Mesenchymal stem cell (in vitro differentiated cells and primary cell): ENCODE measurements around the gene SLC17A3.

Source experiments
- DNase-seq: peaks from one replicate; pipeline ENCODE4 v3.0.0-alpha.2; 2013
- H2AFZ ChIP-seq: one replicate; pipeline ENCODE4 v1.6.1; 2013; ENCODE audit warnings: low read depth, mild to moderate bottlenecking, control low read depth, inconsistent platforms, low read length, moderate library complexity
- H2AK5ac ChIP-seq: 2 replicates; pipeline ENCODE4 v1.6.1; 2013; ENCODE audit warnings: low read length, moderate library complexity, mild to moderate bottlenecking, inconsistent platforms; ENCODE audit not compliant: severe bottlenecking
- H2BK120ac ChIP-seq: one replicate; pipeline ENCODE4 v1.6.1; 2013; ENCODE audit warnings: low read depth, mild to moderate bottlenecking, inconsistent platforms, low read length, moderate library complexity
- H2BK12ac ChIP-seq, 2 experiments: one replicate each; pipeline ENCODE4 v1.6.1; 2013; ENCODE audit warnings: inconsistent platforms in 2 of 2, low read length in 2 of 2, mild to moderate bottlenecking in 2 of 2, moderate library complexity in 2 of 2, control low read depth in 1 of 2
- H2BK15ac ChIP-seq: one replicate; pipeline ENCODE4 v1.6.1; 2013; ENCODE audit warnings: mild to moderate bottlenecking, low read depth, inconsistent platforms; ENCODE audit not compliant: poor library complexity, severe bottlenecking
- H2BK5ac ChIP-seq: 2 replicates; pipeline ENCODE4 v1.6.1; 2013; ENCODE audit warnings: low read depth, mild to moderate bottlenecking, low read length, control low read depth, inconsistent platforms; ENCODE audit not compliant: poor library complexity, severe bottlenecking
- H3K14ac ChIP-seq, 2 experiments: one replicate each; pipeline ENCODE4 v1.6.1; 2013; ENCODE audit warnings: inconsistent platforms in 2 of 2, low read length in 2 of 2, control low read depth in 1 of 2, mild to moderate bottlenecking in 1 of 2, moderate library complexity in 1 of 2
- H3K18ac ChIP-seq, 2 experiments: one replicate each; pipeline ENCODE4 v1.6.1; 2013; ENCODE audit warnings: inconsistent platforms in 2 of 2, low read length in 2 of 2, control low read depth in 1 of 2, low read depth in 1 of 2, mild to moderate bottlenecking in 1 of 2
- H3K23ac ChIP-seq, 2 experiments: one replicate each; pipeline ENCODE4 v1.6.1; 2013; ENCODE audit warnings: inconsistent platforms in 2 of 2, low read length in 2 of 2, mild to moderate bottlenecking in 2 of 2, moderate library complexity in 2 of 2, control low read depth in 1 of 2
- H3K27ac ChIP-seq: 2 replicates; pipeline ENCODE4 v1.5.1; 2013; ENCODE audit warnings: mild to moderate bottlenecking, moderate library complexity, low read length, control low read depth, inconsistent platforms; ENCODE audit not compliant: poor library complexity, severe bottlenecking
- H3K27me3 ChIP-seq, 2 experiments: 2 replicates each; pipeline versions ENCODE4 v1.6.1 to v1.7.0; 2013; ENCODE audit warnings: low read length in 2 of 2, mild to moderate bottlenecking in 2 of 2, moderate library complexity in 2 of 2, control low read depth in 1 of 2, inconsistent platforms in 1 of 2; ENCODE audit not compliant: control insufficient read depth in 1 of 2, insufficient read depth in 1 of 2
- H3K36me3 ChIP-seq, 2 experiments: 2 replicates each; pipeline versions ENCODE4 v1.6.1 to v1.7.0; 2013; ENCODE audit warnings: low read length in 2 of 2, control low read depth in 1 of 2, inconsistent platforms in 1 of 2, low read depth in 1 of 2, mild to moderate bottlenecking in 1 of 2; ENCODE audit not compliant: insufficient read depth in 2 of 2, control insufficient read depth in 1 of 2
- H3K4ac ChIP-seq, 2 experiments: one replicate each; pipeline ENCODE4 v1.6.1; 2013; ENCODE audit warnings: inconsistent platforms in 2 of 2, low read length in 2 of 2, mild to moderate bottlenecking in 2 of 2, moderate library complexity in 2 of 2, control low read depth in 1 of 2, low read depth in 1 of 2
- H3K4me1 ChIP-seq: 2 replicates; pipeline ENCODE4 v1.6.1; 2013; ENCODE audit warnings: low read depth, low read length, control low read depth; ENCODE audit not compliant: control insufficient read depth, insufficient read depth
- H3K4me2 ChIP-seq: 2 replicates; pipeline ENCODE4 v1.6.1; 2013; ENCODE audit warnings: low read length, mild to moderate bottlenecking, inconsistent platforms; ENCODE audit not compliant: poor library complexity, severe bottlenecking
- H3K4me3 ChIP-seq, 2 experiments: 2 replicates each; pipeline versions ENCODE4 v1.5.1 to v1.7.0; 2013; ENCODE audit warnings: low read length in 2 of 2, mild to moderate bottlenecking in 2 of 2, control low read depth in 1 of 2, low read depth in 1 of 2; ENCODE audit not compliant: insufficient read depth in 1 of 2
- H3K79me1 ChIP-seq: replicated peaks from 2 replicates; pipeline ENCODE4 v1.6.1; 2013; ENCODE audit warnings: mild to moderate bottlenecking, control low read depth, low read length, inconsistent platforms; ENCODE audit not compliant: poor library complexity, severe bottlenecking
- H3K9ac ChIP-seq: 2 replicates; pipeline ENCODE4 v1.7.0; 2013; ENCODE audit warnings: mild to moderate bottlenecking, low read length, moderate library complexity
- H3K9me3 ChIP-seq: 2 replicates; pipeline ENCODE4 v1.7.0; 2013; ENCODE audit warnings: mild to moderate bottlenecking, low read length; ENCODE audit not compliant: control insufficient read depth
- H4K8ac ChIP-seq: one replicate; pipeline ENCODE4 v1.6.1; 2013; ENCODE audit warnings: inconsistent platforms, mild to moderate bottlenecking, low read length, moderate library complexity
- H4K91ac ChIP-seq: one replicate; pipeline ENCODE4 v1.6.1; 2013; ENCODE audit warnings: mild to moderate bottlenecking, low read length, inconsistent platforms
- WGBS: methylation state at CpG from one replicate; pipeline ENCODE4 v1.1.7; 2013; ENCODE audit warnings: mixed read lengths; 5-methylcytosine and 5-hydroxymethylcytosine counted together

Gene SLC17A3

DNA sequence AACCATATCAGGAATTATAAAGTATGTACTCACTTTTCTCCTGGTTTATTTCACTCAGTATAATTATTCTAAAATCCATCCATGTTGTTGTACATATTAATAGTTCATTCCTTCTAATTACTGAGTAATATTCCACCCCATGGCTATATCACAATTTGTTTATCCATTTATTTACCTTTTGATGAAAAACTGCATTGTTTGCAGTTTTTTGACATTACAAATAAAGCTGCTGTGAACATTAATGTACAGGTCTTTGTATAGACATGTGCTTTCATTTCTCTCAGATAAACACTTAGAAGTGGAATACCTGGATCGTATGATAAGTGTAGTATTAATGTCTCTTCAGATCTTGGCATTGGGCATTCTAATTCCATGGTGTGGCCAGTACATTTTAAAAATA, 4.2 kb downstream of the SLC17A3 start:
- Histone ChIP-seq H3K23ac (no peak overlapping the region), H3K4me1 (peaks cover 2% of the 10 kb centered on the region), H3K27me3 (peaks cover 0 to 15% of the 10 kb centered on the region in 2 experiments), H4K8ac (no peak overlapping the region), H3K79me1 (no peaks in the 10 kb centered on the region), H2BK15ac (no peak overlapping the region), H3K4ac (no peak overlapping the region), H2BK12ac (no peak overlapping the region), H2AFZ (no peak overlapping the region), H2AK5ac (no peak overlapping the region), H3K18ac (no peak overlapping the region), H3K9me3 (no peaks in the 10 kb centered on the region), H2BK5ac (no peak overlapping the region), H3K4me3 (no peak overlapping the region), H2BK120ac (no peak overlapping the region), H4K91ac (no peak overlapping the region), H3K27ac (no peak overlapping the region), H3K36me3 (no peaks in the 10 kb centered on the region), H3K14ac (no peak overlapping the region), H3K4me2 (no peak overlapping the region), H3K9ac (no peak overlapping the region)
- WGBS: 87% methylated on average over 1 of the region's 1 CpG
- DNase-seq: no peak

DNA sequence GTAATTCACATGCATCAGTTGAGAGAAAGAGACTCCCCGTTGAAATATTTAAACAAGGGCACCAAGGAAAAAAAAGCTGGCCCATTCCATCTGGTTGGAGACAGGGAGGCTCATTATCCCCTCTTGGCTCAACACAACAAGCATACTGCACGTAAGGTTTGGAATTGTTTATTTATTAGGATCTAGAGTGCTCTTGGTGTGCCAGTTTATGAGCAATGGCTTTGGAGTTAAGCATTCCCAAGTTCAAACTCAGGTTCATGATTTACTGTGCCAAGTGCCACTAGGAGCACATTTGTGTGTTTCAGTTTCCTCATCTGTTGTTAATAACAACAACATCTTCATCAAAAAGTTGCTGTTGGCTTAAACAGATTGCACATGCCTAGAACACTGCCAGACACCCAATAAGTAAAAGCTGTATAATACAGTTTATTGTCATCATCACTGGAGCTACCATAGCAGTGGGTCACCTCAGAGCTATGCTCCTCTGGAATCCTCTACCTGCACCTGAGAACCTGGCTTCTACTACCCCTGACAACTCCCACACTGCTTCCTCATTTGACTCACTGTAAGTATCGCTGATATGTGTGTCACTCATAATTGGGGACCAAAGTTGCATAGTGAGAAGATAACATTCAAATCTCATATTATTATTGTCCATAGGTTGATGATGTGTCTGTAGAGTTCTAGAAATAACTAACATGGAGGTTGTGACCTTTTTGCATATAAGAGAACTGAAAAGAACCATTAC, 5.4 kb downstream of the SLC17A3 start:
- no peak overlapping the region for H2AK5ac ChIP-seq
- H3K14ac ChIP-seq: no peak overlapping the region
- no peaks in the 10 kb centered on the region for H3K36me3 ChIP-seq
- H3K23ac ChIP-seq: no peak overlapping the region
- 63% methylated on average over 2 of the region's 3 CpGs for WGBS
- no peak overlapping the region for H3K4ac ChIP-seq
- H2BK15ac ChIP-seq: no peak overlapping the region
- H3K4me1 ChIP-seq: peaks cover 2% of the 10 kb centered on the region
- H3K27me3 ChIP-seq: peaks cover 0 to 25% of the 10 kb centered on the region in 2 experiments
- H4K91ac ChIP-seq: no peak overlapping the region
- no peak overlapping the region for H2BK120ac ChIP-seq
- DNase-seq: no peak
- no peaks in the 10 kb centered on the region for H3K79me1 ChIP-seq
- no peak overlapping the region for H3K27ac ChIP-seq
- H4K8ac ChIP-seq: no peak overlapping the region
- H3K9ac ChIP-seq: no peak overlapping the region
- no peak overlapping the region for H3K4me2 ChIP-seq
- H2AFZ ChIP-seq: no peak overlapping the region
- H2BK5ac ChIP-seq: no peak overlapping the region
- no peaks in the 10 kb centered on the region for H3K9me3 ChIP-seq
- H3K18ac ChIP-seq: no peak overlapping the region
- no peak overlapping the region for H2BK12ac ChIP-seq
- no peak overlapping the region for H3K4me3 ChIP-seq

DNA sequence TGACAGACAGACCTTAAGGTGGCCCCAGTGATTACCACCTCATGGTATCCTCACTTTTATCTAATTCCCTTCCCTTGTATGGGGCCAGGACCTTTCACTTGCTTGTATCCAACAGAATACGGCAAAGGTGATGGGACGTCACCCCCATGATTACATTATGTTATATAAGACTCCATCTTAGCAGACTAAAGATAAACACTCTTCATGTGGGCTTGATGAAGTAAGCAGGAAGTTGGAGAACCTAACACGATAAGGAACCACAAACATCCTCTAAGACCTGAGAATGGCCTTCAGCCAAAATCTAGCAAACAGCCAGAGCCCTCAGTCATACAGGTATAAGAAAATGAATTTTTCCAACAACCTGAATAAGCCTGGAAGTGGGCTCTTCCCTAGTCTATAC, 8.0 kb downstream of the SLC17A3 start:
- H3K27ac ChIP-seq: no peak overlapping the region
- no peak overlapping the region for H3K18ac ChIP-seq
- no peak overlapping the region for H2BK15ac ChIP-seq
- H3K4me2 ChIP-seq: no peak overlapping the region
- no peaks in the 10 kb centered on the region for H3K79me1 ChIP-seq
- H3K4me1 ChIP-seq: no peaks in the 10 kb centered on the region
- no peaks in the 10 kb centered on the region for H3K36me3 ChIP-seq
- H3K4ac ChIP-seq: no peak overlapping the region
- H3K27me3 ChIP-seq: peaks cover 0 to 25% of the 10 kb centered on the region in 2 experiments
- WGBS: 73% methylated on average over 3 of the region's 3 CpGs
- no peak overlapping the region for H3K9ac ChIP-seq
- no peak overlapping the region for H4K8ac ChIP-seq
- no peak overlapping the region for H3K4me3 ChIP-seq
- no peak overlapping the region for H4K91ac ChIP-seq
- DNase-seq: no peak
- no peak overlapping the region for H2BK12ac ChIP-seq
- no peak overlapping the region for H2BK5ac ChIP-seq
- no peaks in the 10 kb centered on the region for H3K9me3 ChIP-seq
- no peak overlapping the region for H2AFZ ChIP-seq
- H3K23ac ChIP-seq: no peak overlapping the region
- H2AK5ac ChIP-seq: no peak overlapping the region
- no peak overlapping the region for H2BK120ac ChIP-seq
- no peak overlapping the region for H3K14ac ChIP-seq

DNA sequence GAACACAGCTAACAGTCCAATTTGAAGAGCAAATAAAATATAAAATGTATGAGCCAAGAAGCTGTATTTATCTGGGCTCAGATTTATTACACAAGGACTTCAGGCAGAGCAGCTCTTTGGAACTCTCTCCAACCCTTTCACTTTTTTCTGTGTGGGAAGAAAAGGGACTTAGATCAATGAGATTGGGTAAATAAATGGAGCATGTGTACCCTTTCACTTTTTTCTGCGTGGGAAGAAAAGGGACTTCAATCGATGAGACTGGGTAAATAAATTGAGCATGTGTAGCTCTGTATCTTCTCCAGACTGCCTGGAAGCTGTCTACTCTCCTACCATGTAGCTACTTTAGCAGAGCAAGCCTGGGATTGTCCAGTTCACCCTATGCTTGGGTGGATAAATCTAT, 10.7 kb downstream of the SLC17A3 start:
- Histone ChIP-seq H2BK120ac (no peak overlapping the region), H3K27ac (no peak overlapping the region), H3K9me3 (no peaks in the 10 kb centered on the region), H3K4me3 (no peak overlapping the region), H4K91ac (no peak overlapping the region), H3K4me1 (no peaks in the 10 kb centered on the region), H3K36me3 (no peaks in the 10 kb centered on the region), H4K8ac (no peak overlapping the region), H2AFZ (no peak overlapping the region), H2BK15ac (no peak overlapping the region), H3K18ac (no peak overlapping the region), H2AK5ac (no peak overlapping the region), H3K9ac (no peak overlapping the region), H3K14ac (no peak overlapping the region), H2BK12ac (no peak overlapping the region), H3K79me1 (no peaks in the 10 kb centered on the region), H3K23ac (no peak overlapping the region), H2BK5ac (no peak overlapping the region), H3K4me2 (no peak overlapping the region), H3K4ac (no peak overlapping the region), H3K27me3 (peaks cover 0 to 40% of the 10 kb centered on the region in 2 experiments)
- 68% methylated on average over 2 of the region's 2 CpGs for WGBS
- no peak for DNase-seq
